Astrocyte of the spinal cord (primary cell): ENCODE data around the gene ZCCHC7.
"Not testable (repeated sequence)": the region's sequence is repeated elsewhere in the genome, so short reads cannot be mapped to it uniquely, and the experiment has no call there.

Experiments
- DNase-seq: peaks from one replicate; pipeline ENCODE4 v3.0.0; 2011; ENCODE audit warnings: low read depth, low spot score
- H3K4me3 ChIP-seq: 2 replicates; pipeline ENCODE4 v1.5.1; 2011; ENCODE audit warnings: low read depth, mild to moderate bottlenecking, low read length, moderate library complexity
- in situ Hi-C: cut with HindIII; loops from 2 replicates; pipeline ENCODE4 v1.10.0; 2017; ENCODE audit warnings: low sequenced_read_pairs
- TF ChIP-seq, protein P1 (sequence below): IDR thresholded peaks from 2 replicates; pipeline ENCODE4 v1.5.1; 2012; ENCODE audit warnings: low read depth, mild to moderate bottlenecking, low read length, inconsistent platforms

ZCCHC7 gene

DNA sequence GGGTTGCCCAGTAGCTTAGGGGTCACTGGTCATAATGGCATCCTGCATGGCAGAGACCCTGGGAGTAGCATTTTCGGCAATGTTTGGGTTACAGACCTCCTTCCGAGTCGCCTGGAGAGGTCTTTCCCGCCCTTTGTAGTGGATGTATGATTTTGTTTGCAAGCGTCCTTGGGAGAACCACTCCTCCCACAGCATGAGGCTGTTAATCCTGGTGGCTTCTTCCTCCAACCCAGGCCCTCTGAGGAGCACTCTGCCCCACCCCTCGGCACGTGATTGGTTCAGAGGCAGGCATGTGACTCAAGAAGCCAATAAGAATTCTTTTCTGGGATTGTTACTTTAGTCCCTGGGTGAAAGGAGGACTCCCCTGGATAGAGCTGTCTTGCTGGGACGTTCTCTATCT lies 271.9 kb downstream of the ZCCHC7 start:
- DNase-seq, result no peak
- TF ChIP-seq, protein P1, sequence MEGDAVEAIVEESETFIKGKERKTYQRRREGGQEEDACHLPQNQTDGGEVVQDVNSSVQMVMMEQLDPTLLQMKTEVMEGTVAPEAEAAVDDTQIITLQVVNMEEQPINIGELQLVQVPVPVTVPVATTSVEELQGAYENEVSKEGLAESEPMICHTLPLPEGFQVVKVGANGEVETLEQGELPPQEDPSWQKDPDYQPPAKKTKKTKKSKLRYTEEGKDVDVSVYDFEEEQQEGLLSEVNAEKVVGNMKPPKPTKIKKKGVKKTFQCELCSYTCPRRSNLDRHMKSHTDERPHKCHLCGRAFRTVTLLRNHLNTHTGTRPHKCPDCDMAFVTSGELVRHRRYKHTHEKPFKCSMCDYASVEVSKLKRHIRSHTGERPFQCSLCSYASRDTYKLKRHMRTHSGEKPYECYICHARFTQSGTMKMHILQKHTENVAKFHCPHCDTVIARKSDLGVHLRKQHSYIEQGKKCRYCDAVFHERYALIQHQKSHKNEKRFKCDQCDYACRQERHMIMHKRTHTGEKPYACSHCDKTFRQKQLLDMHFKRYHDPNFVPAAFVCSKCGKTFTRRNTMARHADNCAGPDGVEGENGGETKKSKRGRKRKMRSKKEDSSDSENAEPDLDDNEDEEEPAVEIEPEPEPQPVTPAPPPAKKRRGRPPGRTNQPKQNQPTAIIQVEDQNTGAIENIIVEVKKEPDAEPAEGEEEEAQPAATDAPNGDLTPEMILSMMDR, result no peak
- in situ Hi-C loops, result no loop called here
- H3K4me3 ChIP-seq, result no peak overlapping the region

DNA sequence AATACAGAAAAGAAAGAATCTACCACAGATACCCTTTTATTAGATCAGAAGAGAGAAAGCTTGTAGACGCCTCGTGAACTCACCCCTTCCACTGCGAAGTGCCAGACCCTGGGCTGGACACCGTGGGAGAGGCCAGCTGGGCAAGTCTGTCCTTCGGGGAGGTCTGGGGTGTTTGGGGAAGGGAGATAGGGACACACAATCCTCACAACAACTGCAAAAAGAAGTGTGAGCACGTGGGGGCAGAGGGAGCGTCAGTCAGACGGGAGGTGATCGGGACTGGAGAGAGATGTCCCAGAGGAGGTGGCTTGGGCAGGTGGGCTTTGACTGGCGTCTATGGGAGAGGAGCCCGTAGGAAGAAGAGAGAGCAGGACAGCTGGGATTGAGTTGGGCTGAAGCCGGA lies 274.9 kb downstream of the ZCCHC7 start:
- DNase-seq, result no peak
- in situ Hi-C loops, result no loop called here
- no peak overlapping the region for H3K4me3 ChIP-seq
- TF ChIP-seq, protein P1, result no peak

DNA sequence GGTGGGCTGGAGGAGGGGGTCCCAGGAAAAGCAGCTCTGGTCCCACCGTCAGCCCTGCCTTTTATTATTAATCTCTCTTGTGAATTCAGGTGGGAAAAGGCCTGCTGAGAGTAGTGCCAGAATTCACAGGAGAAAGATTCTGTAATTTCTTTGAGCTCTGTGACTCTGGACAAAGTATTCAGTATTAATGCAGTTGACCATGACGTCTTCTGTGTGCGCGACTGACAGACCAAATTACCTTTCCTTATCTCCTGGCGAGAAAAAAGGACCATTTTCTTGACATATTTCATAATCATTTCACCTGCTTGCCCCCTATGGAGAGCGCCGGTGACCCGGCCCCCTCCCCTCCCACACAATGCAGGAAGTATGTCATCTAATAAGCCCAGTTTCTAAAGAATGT lies 275.3 kb downstream of the ZCCHC7 start:
- DNase-seq, result no peak
- TF ChIP-seq, protein P1, result no peak
- in situ Hi-C loops, result no loop called here
- H3K4me3 ChIP-seq, result no peak overlapping the region

DNA sequence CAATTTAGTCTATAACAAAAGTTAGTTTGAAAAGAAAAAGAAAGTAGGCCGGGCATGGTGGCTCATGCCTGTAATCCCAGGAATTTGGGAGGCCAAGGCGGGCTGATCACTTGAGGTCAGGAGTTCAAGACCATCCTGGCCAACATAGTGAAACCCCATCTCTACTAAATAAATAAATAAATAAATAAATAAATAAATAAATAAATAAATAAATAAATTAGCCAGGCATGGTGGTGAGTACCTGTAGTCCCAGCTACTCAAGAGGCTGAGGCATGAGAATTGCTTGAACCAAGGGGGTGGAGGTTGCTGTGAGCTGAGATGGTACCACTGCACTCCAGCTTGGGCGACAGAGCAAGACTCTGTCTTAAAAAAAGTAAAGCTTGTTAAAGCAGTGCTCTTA lies 277.6 kb downstream of the ZCCHC7 start:
- DNase-seq, in situ Hi-C loops, H3K4me3 ChIP-seq: not testable (repeated sequence)

DNA sequence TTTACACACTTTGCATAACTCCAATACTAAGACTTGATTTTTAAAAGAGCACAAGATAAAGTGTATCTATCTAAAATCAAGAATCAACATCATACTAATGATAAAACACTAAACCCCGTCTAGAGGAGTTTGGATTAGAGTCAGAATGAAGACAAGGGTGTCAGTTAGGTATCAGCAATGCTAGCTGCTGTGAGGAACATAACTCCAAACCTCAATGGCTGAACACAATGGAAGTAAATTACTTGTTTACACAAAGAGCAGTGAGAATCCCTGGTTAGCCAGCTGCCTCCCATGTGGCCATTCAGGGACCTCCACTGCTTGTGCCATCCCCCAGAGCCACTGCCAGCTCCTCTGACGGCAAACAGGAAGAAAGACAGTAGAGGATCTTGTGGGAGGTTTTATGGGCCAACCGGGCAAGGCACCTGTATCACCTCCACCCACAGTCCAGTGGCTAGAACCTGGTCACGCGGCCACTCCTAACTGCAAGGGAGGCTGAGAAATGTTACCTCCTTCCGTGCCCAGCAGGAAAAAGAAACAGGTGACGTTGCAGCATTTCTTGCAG lies 278.2 kb downstream of the ZCCHC7 start:
- DNase-seq, result no peak
- in situ Hi-C loops, result no loop called here
- TF ChIP-seq, protein P1, result no peak
- H3K4me3 ChIP-seq, result no peak overlapping the region

DNA sequence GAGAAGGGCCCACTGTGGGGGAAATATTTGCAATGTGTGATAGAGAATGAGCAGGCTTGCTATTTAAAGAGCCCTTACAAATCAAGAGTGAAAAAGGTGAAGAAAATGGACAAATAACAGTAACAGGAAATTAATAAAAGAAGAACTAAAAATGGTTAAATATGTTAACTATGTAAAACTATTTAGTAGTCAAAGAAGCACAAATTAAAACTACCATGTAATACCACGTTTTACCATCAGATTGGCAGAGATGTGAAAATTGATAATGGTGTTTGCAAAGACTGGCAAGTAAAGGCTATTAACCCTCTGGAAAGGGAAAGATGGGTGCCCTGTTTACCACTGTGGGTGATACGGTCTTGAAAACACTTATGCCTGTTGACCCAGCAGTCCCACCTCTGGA lies 279.0 kb downstream of the ZCCHC7 start:
- DNase-seq, result no peak
- in situ Hi-C loops, result no loop called here
- TF ChIP-seq, protein P1, result no peak
- no peak overlapping the region for H3K4me3 ChIP-seq

DNA sequence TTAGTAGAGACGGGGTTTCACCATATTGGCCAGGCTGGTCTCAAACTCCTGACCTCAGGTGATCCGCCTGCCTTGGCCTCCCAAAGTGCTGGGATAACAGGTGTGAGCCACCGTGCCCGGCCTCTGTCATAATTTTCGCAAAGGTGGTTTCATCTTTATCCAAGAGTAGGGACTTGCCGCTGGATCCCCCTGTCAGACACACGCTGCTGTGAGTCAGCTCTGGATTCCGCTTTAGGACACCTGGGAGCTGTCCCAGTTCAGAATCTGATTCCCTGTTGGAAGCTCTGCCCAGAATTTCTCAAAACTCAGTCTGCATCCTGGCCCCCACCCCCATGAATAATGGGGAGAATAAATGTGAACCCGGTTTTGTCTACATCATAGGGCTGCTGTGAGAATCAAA lies 284.2 kb downstream of the ZCCHC7 start:
- in situ Hi-C loops, result no loop called here
- H3K4me3 ChIP-seq, result no peak overlapping the region
- no peak for DNase-seq
- TF ChIP-seq, protein P1, result no peak
